Ovary (tissue), 9 donors: ENCODE data around the gene ZNF175. TPM values are rescaled to one million over a fixed set of nuclear protein-coding genes. Genes with fewer than 3 reads are reported as not detected.

Experiments
- DNase-seq, 5 donors: peaks; one replicate each; pipeline ENCODE4 v3.0.0-alpha.2; 2019 to 2020
- H3K27ac ChIP-seq, 2 donors: fragments of 200-600 bp; one replicate each; pipeline versions ENCODE4 v1.5.1 to v1.8.0; 2019 to 2022
- H3K27me3 ChIP-seq: fragments of 200-600 bp; one replicate; pipeline ENCODE4 v1.8.0; 2022
- H3K36me3 ChIP-seq: fragments of 200-600 bp; sonication (generic); one replicate; pipeline ENCODE4 v1.5.1; 2019
- H3K4me1 ChIP-seq: one replicate; pipeline ENCODE4 v1.8.1; 2013; ENCODE audit warnings: mild to moderate bottlenecking, moderate library complexity; ENCODE audit not compliant: insufficient read depth
- H3K4me3 ChIP-seq: fragments of 200-600 bp; sonication (generic); one replicate; pipeline ENCODE4 v1.5.1; 2017
- H3K9me3 ChIP-seq, 2 donors: fragments of 200-600 bp in 1 of 2; sonication (generic) in 1 of 2; one replicate each; pipeline versions ENCODE4 v1.5.1 to v1.8.1; 2013 to 2019; ENCODE audit warnings: mild to moderate bottlenecking in 1 of 2, moderate library complexity in 1 of 2
- EP300 ChIP-seq: sonication (generic); formaldehyde crosslinking; IDR thresholded peaks from one replicate; pipeline ENCODE4 v1.6.1; 2017; ENCODE audit warnings: antibody characterized with exemption
- POLR2A ChIP-seq: fragments of 450-650 bp; IDR thresholded peaks from one replicate; pipeline ENCODE4 v1.6.1; 2017; ENCODE audit warnings: antibody characterized with exemption, mild to moderate bottlenecking, moderate library complexity
- WGBS, 3 donors: extraction: QIAGEN DNeasy Blood & Tissue Kit in 1 of 3; methylation state at CpG; one replicate each; pipeline versions ENCODE4 v1.1.5 to v1.1.7; 2013 to 2017; 5-methylcytosine and 5-hydroxymethylcytosine counted together
- intact Hi-C, 4 donors: fragments of 100-400 bp; cut with DNase I; formaldehyde crosslinking; loops; one replicate each; pipeline versions ENCODE4 v1.11.0 to v1.15.1; 2022 to 2023
- polyA plus RNA-seq, 2 donors: library from polyadenylated mRNA; stranded (reverse); fragments of 200-250 nt in 1 of 2; fragments of 350-450 nt in 1 of 2; fragmentation: Illumina TruSeq in 1 of 2; extraction: RNeasy Lipid Tissue Mini Kit (QIAGEN cat#74804) in 1 of 2; gene quantifications; one replicate each; pipeline ENCODE4 v1.2.3, GENCODE V29; 2013 to 2014
- total RNA-seq, 7 donors: library from RNA; depleted of rRNA in 2 of 7; stranded (reverse); fragments of >200 nt in 2 of 7; fragmentation: NEBNext Ultra II Directional in 3 of 7; extraction: Animal tissue kit (Norgen Biotek cat#: 25700) in 3 of 7; gene quantifications; one replicate each; pipeline versions ENCODE4 v1.1.0 to v1.2.4, GENCODE V29; 2016 to 2023
- TF ChIP-seq, protein P1 (sequence below), 3 donors: fragments of 450-650 bp in 2 of 3; fragments of 200-600 bp in 1 of 3; IDR thresholded peaks; one replicate each; pipeline versions ENCODE4 v1.5.1 to v1.8.0; 2016 to 2022; ENCODE audit warnings: antibody characterized with exemption in 3 of 3, mild to moderate bottlenecking in 1 of 3
- donor health status: DM: no; HTN: no; CAD: no; lungs with moderate emphysema.
- donor health status: DM: no; HTN: no; CAD: no.
- donor health status: Bipolar disorder and iron deficiency.
- donor health status: DM: yes; HTN: yes; CAD: no.
- donor health status: DM: no; HTN: no; CAD: no.
- donor health status: DM: yes; HTN: yes; CAD: no.

ZNF175 gene
- total and polyA plus RNA-seq, 9 donors: 4.3 to 17.3 (median 12.6) TPM

DNA sequence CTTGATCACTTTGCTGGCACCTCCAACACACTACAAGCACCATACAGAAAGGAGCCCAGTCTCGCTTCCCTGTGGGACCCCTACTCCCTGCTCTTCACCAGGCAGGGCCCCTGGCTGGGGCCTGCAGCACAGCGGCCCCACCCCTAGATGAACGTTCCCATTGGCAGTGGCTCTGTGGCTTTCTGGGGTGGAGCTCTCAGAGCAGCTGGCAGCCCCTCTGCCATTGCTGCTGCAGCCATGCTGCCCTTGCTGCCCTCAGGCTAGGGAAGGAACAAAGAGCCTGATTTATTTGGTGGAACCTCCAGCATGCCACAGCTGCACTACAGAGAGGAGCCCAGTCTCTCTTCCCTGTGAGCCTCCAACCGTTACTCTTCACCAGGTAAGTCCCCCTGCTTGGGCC, 45.4 kb upstream of the ZNF175 start:
- Histone ChIP-seq H3K9me3 (no peaks in the 10 kb centered on the region), H3K27me3 (no peaks in the 10 kb centered on the region), H3K4me1 (no peaks in the 10 kb centered on the region), H3K4me3 (no peak overlapping the region), H3K36me3 (no peaks in the 10 kb centered on the region), H3K27ac (no peak overlapping the region)
- TF ChIP-seq, protein P1, sequence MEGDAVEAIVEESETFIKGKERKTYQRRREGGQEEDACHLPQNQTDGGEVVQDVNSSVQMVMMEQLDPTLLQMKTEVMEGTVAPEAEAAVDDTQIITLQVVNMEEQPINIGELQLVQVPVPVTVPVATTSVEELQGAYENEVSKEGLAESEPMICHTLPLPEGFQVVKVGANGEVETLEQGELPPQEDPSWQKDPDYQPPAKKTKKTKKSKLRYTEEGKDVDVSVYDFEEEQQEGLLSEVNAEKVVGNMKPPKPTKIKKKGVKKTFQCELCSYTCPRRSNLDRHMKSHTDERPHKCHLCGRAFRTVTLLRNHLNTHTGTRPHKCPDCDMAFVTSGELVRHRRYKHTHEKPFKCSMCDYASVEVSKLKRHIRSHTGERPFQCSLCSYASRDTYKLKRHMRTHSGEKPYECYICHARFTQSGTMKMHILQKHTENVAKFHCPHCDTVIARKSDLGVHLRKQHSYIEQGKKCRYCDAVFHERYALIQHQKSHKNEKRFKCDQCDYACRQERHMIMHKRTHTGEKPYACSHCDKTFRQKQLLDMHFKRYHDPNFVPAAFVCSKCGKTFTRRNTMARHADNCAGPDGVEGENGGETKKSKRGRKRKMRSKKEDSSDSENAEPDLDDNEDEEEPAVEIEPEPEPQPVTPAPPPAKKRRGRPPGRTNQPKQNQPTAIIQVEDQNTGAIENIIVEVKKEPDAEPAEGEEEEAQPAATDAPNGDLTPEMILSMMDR (IDR thresholded peaks at IDR 0.05): no peak
- TF ChIP-seq POLR2A (no peak), EP300 (no peak)
- DNase-seq: no peak
- intact Hi-C loops: no loop called here
- 43 to 59% (median 51%) methylated on average over 3 to 4 of the region's 4 CpGs for WGBS, 3 donors

DNA sequence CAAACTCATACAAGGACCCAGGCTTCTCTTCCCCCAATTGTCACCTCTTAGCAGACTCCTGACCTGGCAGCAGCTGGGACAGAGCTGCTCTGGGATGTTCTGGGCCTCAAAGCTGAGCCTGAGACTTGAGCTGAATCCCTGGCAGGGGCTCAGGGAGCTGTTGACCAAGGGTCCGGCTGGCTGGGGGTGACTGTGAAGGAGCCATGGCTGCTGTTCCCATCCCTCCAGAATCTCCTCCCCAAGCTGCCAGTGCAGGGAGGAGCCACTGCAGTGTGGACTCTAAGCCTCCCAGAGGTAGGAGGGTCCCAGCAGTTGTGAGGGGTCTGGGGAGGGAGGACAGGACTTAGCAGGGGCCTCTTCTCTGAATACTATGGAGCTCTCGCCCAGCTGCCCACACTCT, 41.8 kb upstream of the ZNF175 start:
- intact Hi-C loops: no loop called here
- H3K9me3 ChIP-seq: no peaks in the 10 kb centered on the region
- no peaks in the 10 kb centered on the region for H3K4me1 ChIP-seq
- no peaks in the 10 kb centered on the region for H3K27me3 ChIP-seq
- no peak overlapping the region for H3K4me3 ChIP-seq
- TF ChIP-seq, protein P1 (IDR thresholded peaks at IDR 0.05): no peak
- no peak for DNase-seq
- no peak overlapping the region for H3K27ac ChIP-seq
- 62 to 80% (median 68%) methylated on average over 2 of the region's 2 CpGs for WGBS, 3 donors
- no peaks in the 10 kb centered on the region for H3K36me3 ChIP-seq

DNA sequence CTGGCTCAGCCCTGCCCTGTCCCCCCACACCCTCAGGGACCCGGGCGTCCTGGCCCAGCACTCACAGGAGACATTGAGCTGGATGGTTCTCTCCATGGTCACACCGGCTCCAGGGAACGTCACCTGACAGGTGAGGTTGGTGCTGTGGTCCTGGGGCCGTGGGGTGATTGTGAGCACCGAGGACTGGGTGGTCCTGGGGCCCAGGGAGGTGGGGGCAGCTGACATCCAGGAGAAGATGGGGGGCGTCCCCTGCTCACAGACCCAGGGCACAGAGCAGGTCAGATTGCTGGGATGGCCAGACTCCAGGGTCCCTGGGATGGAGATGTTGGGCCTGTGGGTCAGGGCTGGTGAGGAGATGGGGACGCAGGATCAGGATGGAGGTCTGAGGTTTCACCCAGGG, 40.5 kb upstream of the ZNF175 start:
- Histone ChIP-seq H3K4me3 (no peak overlapping the region), H3K9me3 (no peaks in the 10 kb centered on the region), H3K36me3 (no peaks in the 10 kb centered on the region), H3K27me3 (no peaks in the 10 kb centered on the region), H3K4me1 (no peaks in the 10 kb centered on the region), H3K27ac (no peak overlapping the region)
- 82 to 92% (median 89%) methylated on average over 8 of the region's 8 CpGs for WGBS, 3 donors
- intact Hi-C loops: no loop called here
- no peak for DNase-seq
- no peak for TF ChIP-seq POLR2A

DNA sequence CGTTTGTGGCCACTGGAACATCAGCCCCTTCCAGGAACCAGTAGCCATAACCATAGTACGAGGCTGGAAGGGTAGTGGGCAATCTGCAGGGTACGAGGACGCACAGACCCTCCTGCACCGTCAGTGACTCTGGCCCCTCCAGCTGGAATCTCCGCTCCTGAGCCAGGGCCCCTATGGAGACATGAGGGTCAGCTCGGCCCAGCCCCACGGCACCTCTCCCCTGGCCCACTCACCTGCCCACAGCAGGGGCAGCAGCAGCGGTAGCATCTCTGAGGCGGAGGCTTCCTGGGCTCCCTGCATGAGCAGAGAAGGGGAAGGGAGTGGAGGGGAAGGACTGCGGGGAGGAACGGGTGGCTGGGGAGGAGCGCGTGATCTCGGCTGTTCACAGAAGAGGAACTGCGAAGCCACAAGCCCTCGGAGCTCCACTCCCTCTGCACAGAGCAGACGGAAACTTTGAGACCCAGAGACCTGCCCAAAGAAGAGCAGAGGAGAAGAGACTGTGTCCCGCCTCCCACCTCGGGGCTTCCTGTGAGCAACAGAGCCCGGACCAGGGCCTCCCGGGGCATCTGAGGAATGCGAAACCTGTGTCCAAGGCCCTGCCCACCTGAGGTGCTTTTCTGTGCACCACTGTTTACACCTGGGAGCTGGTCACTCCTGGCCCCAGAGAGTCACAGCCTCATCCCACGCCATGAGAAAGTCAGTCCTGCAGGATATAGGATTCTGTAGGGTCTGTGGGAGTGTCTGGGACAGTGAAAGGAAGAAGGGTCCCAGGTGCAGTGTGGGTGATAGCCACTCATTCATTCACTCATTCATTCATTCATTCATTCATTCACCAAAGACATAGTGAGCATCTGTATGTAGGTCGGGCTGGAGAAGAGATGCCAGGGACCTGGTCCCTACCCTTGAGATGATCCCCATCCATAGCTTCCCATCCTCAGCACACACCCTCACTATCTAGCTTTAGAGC, 39.5 kb upstream of the ZNF175 start, which contains the start of gene SIGLEC6:
Gene SIGLEC6, minus strand, starts transcription at position 322 of the 967 bp plus-strand sequence. Its CDS starts 22 bp downstream, at position 300.
- Histone ChIP-seq H3K27ac (no peak within 1 kb of the TSS), H3K9me3 (no peaks in the 10 kb centered on the region), H3K4me3 (no peak within 1 kb of the TSS), H3K27me3 (no peaks in the 10 kb centered on the region), H3K36me3 (no peaks in the 10 kb centered on the region), H3K4me1 (no peaks in the 10 kb centered on the region)
- intact Hi-C loops: no loop called here
- TF ChIP-seq EP300 (no peak), POLR2A (no peak)
- TF ChIP-seq, protein P1 (IDR thresholded peaks at IDR 0.05): no peak
- DNase-seq: no peak
- WGBS, 3 donors: 30 to 35% (median 33%) methylated on average over 25 of the region's 25 CpGs

DNA sequence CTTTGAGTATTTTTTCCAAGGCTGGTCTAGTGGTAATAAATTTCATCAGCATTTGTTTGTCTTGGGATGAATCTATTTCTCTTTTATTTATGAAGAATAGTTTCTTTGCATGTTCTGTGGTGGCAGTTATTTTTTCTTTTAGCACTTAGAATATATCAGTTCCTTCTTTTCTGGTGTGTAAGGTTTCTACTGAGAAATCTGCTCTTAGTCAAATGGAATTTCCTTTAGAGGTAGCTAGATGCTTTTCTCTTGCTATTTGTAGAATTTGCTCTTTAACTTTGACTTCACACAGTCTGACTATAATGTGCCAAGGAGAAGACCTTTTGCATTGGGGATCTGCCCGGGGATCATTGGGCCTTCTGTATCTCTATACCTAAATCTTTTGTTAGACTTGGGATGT, 35.5 kb upstream of the ZNF175 start:
- Histone ChIP-seq H3K4me1 (no peaks in the 10 kb centered on the region), H3K36me3 (no peaks in the 10 kb centered on the region), H3K4me3 (no peak overlapping the region), H3K27ac (no peak overlapping the region), H3K9me3 (peaks cover 0 to 3% of the 10 kb centered on the region in 2 donors), H3K27me3 (no peaks in the 10 kb centered on the region)
- no peak for TF ChIP-seq POLR2A
- TF ChIP-seq EP300: no peak
- TF ChIP-seq, protein P1 (IDR thresholded peaks at IDR 0.05): no peak
- no peak for DNase-seq
- intact Hi-C loops: no loop called here
- WGBS, 3 donors: 74 to 83% (median 78%) methylated on average over 1 of the region's 1 CpG
